HT1080 (cell line): ENCODE measurements around the gene SLC25A12. TPM values are rescaled to one million over a fixed set of nuclear protein-coding genes. Genes with fewer than 3 reads are reported as not detected.
A peak's percentile ranks its signal among the peaks of the same experiment; 100 is the strongest.
"Not testable (repeated sequence)": the region's sequence is repeated elsewhere in the genome, so short reads cannot be mapped to it uniquely, and the experiment has no call there.

Experiments used
- DNase-seq: peaks from one replicate; pipeline ENCODE4 v3.0.0-alpha.2; 2015; ENCODE audit warnings: low read depth
- polyA plus RNA-seq, 2 experiments: library from polyadenylated mRNA; depleted of rRNA; stranded (reverse); fragments of >200 nt; gene quantifications; 2 replicates each; pipeline ENCODE4 v1.2.3, GENCODE V29; 2015
- total RNA-seq: library from RNA; depleted of rRNA; stranded (reverse); fragments of >200 nt; shearing (Covaris generic); gene quantifications from 2 replicates; pipeline ENCODE4 v1.2.3, GENCODE V29; 2014; rRNA removed

SLC25A12 gene
- total RNA-seq, result 22.7 and 26.9 TPM in 2 replicates
- polyA plus RNA-seq (2015; cell fraction: cytosol; rRNA removed), result 15.4 and 17.8 TPM in 2 replicates
- 44.6 and 47.7 TPM in 2 replicates for polyA plus RNA-seq (2015; cell fraction: nucleus; rRNA removed)

- DNase-seq, result peak; percentile 83
Measured at GRCh38 chr2:171893824-171894611, at the start of gene SLC25A12. Gene SLC25A12, minus strand, starts transcription at chr2:171894244. Its CDS starts 30 bp downstream, at chr2:171894214.

- no peak for DNase-seq
Measured at GRCh38 chr2:171941316-171941699, 47.3 kb upstream of the SLC25A12 start.

- DNase-seq, result no peak
Measured at GRCh38 chr2:171939743-171940071, 45.7 kb upstream of the SLC25A12 start.

DNA sequence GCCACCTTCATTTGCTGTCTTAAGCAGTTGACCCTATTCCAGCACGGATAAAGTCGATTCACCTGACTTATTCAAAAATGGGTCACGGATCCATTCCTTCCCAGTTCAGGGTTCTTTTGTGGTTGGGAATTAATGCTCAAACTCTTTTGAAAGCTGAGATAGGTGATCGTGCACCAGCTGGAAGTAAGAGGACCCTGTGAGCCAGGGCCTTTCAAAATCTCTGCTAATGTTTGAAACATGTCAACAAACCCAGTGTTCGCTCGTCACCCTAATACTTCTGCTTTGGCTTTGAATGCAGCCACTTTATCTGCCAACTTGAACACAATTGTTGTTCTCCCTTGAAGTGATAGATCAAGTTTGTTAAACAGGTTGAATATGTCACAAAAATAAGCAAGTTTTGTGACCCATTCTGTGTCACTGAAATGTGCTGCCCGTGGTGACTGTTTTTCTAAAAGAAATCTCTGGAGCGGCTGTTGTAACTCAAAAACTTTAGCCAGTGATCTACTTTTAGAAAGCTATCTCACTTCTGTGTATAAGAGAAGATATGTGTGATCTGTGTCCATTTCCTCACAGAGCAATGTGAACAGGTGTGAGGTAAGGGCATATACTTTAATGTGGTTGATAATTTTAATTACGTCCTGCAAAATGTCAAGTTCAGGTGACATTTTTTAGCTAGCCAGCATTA, 45.2 kb upstream of the SLC25A12 start:
- DNase-seq, result no peak

GRCh38 chr2:171930385-171930784, 36.3 kb upstream of the SLC25A12 start:
- no peak for DNase-seq

- no peak for DNase-seq
Measured at GRCh38 chr2:171924170-171924942, 30.3 kb upstream of the SLC25A12 start.

GRCh38 chr2:171923206-171923605, 29.2 kb upstream of the SLC25A12 start:
- DNase-seq, result peak; percentile 45

DNA sequence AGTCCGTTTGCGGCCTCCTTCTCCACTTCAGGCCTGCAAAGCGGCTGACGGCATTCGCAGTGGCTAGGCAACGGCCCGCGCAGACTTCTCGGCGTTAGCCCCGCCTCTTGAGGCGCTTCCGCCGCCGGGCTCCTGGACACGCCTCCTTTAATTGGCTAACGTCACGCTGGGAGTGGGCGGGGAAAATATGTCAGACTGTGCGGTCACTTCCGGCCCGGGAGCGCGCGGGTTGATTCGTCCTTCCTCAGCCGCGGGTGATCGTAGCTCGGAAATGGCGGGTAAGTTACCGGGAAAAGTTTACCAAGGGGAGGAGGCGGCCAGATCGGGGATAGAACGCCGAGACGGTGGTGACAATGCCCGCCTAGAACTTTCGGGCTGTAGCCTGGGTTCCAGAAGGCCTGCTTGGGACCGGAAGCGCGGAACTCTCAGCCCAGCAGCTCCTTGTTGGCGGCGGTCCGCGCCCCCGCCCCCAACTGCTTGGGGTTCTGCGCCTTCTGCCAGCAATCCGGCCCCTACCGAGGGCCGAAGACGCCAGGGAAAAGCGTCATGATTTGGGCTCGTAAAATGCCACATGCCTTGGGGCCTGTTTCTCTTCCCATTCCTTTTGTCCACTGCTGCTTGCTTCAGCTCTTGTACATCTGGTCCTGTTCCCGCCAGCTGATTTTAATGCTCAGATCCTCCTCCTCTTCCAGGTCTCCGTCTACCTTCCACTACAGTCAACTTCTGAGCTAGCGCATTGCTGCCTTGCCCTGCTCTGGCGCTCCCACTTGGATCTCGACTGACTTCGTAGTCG, 28.4 kb upstream of the SLC25A12 start, which contains the start of gene HAT1:
Gene HAT1 (plus strand): TSS at position 232 of the 793 bp plus-strand sequence. CDS start 40 bp downstream, at position 272.
- DNase-seq, result peak; percentile 96

- no peak for DNase-seq
Measured at GRCh38 chr2:171921970-171922229, 27.9 kb upstream of the SLC25A12 start.

- no peak for DNase-seq
Measured at GRCh38 chr2:171919453-171919852, 25.4 kb upstream of the SLC25A12 start.

DNA sequence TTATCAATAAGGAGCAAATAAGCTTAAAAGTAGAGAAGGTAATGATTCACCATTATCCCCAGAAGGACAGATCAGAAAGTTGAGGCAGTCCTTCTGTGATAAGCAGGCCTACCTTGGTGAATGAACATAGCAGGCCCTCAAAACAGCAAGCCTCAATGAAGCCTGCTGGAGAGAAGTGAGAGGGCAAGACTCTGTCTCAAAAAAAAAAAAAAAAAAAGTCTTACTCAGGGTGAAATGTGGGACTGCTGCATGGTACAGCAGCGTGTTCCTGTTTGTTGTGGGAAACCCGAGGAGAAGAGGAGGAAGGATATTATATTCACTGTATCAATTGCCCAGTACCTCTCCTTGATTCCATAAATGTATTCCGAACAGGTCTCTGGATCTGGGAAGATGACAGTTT, 19.5 kb upstream of the SLC25A12 start:
- no peak for DNase-seq

DNA sequence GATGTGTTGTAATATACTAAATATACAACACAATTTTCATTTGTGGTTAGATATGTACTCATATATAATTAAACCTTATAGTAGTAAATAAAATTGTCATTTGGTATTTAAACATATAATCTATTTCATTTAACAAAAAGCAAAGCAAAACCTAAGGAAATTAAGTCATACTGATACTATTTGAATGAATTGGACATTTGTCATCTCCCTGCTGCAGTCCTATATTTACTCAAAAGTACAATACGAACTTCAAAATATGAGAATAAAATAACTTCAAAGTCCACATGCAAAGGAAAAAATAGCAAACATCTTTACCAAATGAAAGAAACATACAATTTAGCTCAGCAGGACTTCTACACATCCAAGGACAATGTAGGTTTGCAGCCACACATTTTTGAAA, 16.4 kb upstream of the SLC25A12 start:
- DNase-seq, result no peak

DNA sequence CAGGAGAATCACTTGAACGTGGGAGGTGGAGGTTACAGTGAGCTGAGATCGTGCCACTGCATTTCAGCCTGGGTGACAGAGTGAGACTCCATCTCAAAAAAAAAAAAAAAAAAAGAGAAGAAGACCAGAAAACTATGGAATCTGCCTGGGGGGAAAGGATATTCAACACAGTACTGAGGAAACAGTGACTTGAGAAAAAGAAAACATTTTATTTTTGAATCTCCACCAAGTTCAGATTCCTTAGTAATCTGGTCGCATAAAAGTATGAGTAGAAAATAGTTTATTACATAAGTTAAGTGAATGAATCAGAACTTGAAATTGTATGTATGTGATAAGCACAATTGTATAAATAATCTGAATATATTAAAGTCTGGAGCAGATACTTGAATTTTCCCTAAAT, 15.2 kb upstream of the SLC25A12 start:
- no peak for DNase-seq

DNA sequence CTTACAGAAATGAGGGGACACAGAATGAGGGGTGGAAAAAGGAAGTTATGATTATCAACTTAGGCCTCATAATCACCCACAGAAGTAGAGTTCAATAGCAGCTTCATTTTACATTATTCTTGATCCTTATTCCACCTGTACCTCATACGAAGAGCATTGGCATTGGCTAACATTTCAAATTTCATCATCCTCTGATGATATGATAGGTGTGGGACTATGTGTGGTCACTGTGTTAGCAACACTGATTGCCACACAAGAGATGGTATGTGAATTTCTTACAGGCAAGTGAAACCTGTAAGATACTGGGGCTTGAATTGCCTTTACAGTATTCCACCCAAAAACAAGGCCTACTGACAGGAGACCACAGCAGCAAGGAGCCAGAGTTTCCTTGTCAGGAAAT, 14.2 kb upstream of the SLC25A12 start:
- DNase-seq, result no peak

GRCh38 chr2:171902840-171903420, 8.9 kb upstream of the SLC25A12 start:
- no peak for DNase-seq

DNA sequence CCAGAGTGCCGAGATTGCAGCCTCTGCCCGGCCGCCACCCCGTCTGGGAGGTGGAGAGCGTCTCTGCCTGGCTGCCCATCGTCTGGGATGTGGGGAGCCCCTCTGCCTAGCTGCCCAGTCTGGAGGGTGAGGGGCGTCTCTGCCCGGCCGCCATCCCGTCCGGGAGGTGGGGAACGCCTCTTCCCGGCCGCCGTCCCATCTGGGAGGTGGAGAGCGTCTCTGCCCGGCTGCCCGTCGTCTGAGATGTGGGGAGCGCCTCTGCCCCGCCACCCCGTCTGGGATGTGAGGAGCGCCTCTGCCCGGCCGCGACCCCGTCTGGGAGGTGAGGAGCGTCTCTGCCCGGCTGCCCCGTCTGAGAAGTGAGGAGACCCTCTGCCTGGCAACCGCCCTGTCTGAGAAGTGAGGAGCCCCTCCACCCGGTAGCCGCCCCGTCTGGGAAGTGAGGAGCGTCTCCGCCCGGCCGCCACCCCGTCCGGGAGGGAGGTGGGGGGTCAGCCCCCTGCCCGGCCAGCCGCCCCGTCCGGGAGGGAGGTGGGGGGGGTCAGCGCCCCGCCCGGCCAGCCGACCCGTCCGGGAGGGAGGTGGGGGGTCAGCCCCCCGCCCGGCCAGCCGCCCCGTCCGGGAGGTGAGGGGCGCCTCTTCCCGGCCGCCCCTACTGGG, 5.7 kb upstream of the SLC25A12 start:
- DNase-seq, result not testable (repeated sequence)

DNA sequence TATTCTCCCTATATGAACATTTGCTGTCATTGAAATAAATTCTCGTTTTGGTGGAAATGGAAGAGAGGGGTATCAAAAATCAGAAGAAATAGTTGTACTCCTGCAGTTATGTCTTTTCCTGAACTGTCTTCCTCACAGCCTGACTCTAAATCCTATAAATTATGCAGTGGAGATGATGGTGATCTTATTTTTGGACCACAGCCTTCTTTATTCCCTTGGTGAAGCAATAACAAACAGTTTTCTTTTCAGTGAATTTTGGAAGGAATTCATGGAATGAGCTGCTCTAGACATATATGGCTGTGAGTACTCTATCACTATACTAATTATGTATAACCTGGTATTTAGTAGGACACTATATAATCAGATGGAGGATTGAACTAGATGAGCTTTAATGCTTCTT, 1.7 kb upstream of the SLC25A12 start:
- no peak for DNase-seq

GRCh38 chr2:171894612-171894947, 536 bp upstream of the SLC25A12 start:
- no peak for DNase-seq

GRCh38 chr2:171893196-171893823, 734 bp downstream of the SLC25A12 start:
- peak; percentile 14 for DNase-seq

DNA sequence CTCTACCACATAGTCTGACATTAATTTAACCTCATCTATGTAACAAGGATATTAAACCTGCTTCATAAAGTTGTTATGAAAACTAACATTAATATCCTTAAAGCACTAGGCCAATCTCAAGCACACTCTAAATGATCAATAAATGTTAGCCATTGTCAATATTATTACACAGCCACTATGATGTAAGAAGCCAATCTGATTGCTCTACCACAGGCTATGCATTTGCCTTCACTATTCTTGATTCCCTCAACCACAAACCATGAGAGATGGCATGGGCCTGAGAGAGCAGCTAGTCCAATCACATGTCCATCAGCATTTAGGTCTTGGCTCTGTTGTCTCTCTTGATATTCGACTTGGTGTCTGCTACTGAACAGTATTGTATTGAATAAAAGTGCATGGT, 4.2 kb downstream of the SLC25A12 start:
- no peak for DNase-seq
